Measurements from ENCODE around the gene SLC66A3.

SLC66A3 gene

GRCh38 chr2:11213975-11214374 is 58.7 kb downstream of the SLC66A3 start:
- no peak for DNase-seq (ENCODE audit: low spot score)

- DNase-seq (ENCODE audit: low spot score), result no peak
Observed at GRCh38 chr2:11214770-11215169, 59.5 kb downstream of the SLC66A3 start.

- no peak for DNase-seq (ENCODE audit: low spot score)
Observed at GRCh38 chr2:11215407-11215806, 60.1 kb downstream of the SLC66A3 start.

GRCh38 chr2:11220445-11220844 is 65.2 kb downstream of the SLC66A3 start:
- no peak for DNase-seq (ENCODE audit: low spot score)

GRCh38 chr2:11222845-11223244 is 67.6 kb downstream of the SLC66A3 start:
- DNase-seq (ENCODE audit: low spot score), result no peak

GRCh38 chr2:11224887-11225286 is 69.6 kb downstream of the SLC66A3 start:
- no peak for DNase-seq (ENCODE audit: low spot score)

GRCh38 chr2:11227595-11227994 is 72.3 kb downstream of the SLC66A3 start:
- no peak for DNase-seq (ENCODE audit: low spot score)
